CD4-positive, alpha-beta T cell (primary cell): ENCODE results near the gene STX12. TPM values are rescaled to one million over a fixed set of nuclear protein-coding genes. Genes with fewer than 3 reads are reported as not detected.
A peak's percentile ranks its signal among the peaks of the same experiment; 100 is the strongest.

Source experiments
- ATAC-seq: fragments of 200-7000 bp; cut with Tn5 transposase; one replicate; pipeline ENCODE4 v1.10.0; 2022; ENCODE audit warnings: mild to moderate bottlenecking; ENCODE audit not compliant: poor library complexity
- CTCF ChIA-PET: fragments of 350-600 bp; sonication (Branson Sonifier 250); formaldehyde crosslinking; loops from one replicate; lab custom pipeline; 2021; ENCODE audit warnings: antibody characterized with exemption, inconsistent platforms; lab: Charles Lee
- POLR2A ChIA-PET: fragments of 350-600 bp; sonication (Branson Sonifier 250); formaldehyde crosslinking; loops from one replicate; lab custom pipeline; 2021; ENCODE audit warnings: antibody characterized with exemption, inconsistent platforms; lab: Charles Lee
- DNase-seq, 14 experiments: peaks; one replicate each; pipeline ENCODE4 v3.0.0-alpha.2; 2013 to 2020; ENCODE audit warnings: mixed read lengths in 2 of 14
- H3K27ac ChIP-seq, 2 donors: one replicate each; pipeline versions ENCODE4 v1.5.1 to v1.7.0; 2013; ENCODE audit warnings: low read length in 2 of 2, low read depth in 1 of 2, mild to moderate bottlenecking in 1 of 2
- H3K27me3 ChIP-seq, 2 experiments: 1 replicate in 1 of 2; 2 replicates in 1 of 2; pipeline versions ENCODE4 v1.6.1 to v1.7.0; 2013; ENCODE audit warnings: low read length in 2 of 2, control low read depth in 1 of 2, mild to moderate bottlenecking in 1 of 2, moderate library complexity in 1 of 2; ENCODE audit not compliant: insufficient read depth in 2 of 2, control insufficient read depth in 1 of 2
- H3K36me3 ChIP-seq: one replicate; pipeline ENCODE4 v1.6.1; 2013; ENCODE audit warnings: low read length, control low read depth; ENCODE audit not compliant: insufficient read depth
- H3K4me1 ChIP-seq: one replicate; pipeline ENCODE4 v1.6.1; 2013; ENCODE audit warnings: low read length, control low read depth; ENCODE audit not compliant: insufficient read depth
- H3K4me3 ChIP-seq: one replicate; pipeline ENCODE4 v1.5.1; 2013; ENCODE audit warnings: mild to moderate bottlenecking, low read length, moderate library complexity
- H3K9me3 ChIP-seq, 2 experiments: 1 replicate in 1 of 2; 2 replicates in 1 of 2; pipeline versions ENCODE4 v1.6.1 to v1.7.0; 2013; ENCODE audit warnings: low read length in 2 of 2, mild to moderate bottlenecking in 2 of 2, control low read depth in 1 of 2, moderate library complexity in 1 of 2; ENCODE audit not compliant: control insufficient read depth in 1 of 2, insufficient read depth in 1 of 2
- H3K27ac Mint-ChIP-seq: one replicate; pipeline ENCODE4 v1.8.0; 2020; ENCODE audit warnings: mixed read lengths
- H3K27me3 Mint-ChIP-seq: one replicate; pipeline ENCODE4 v1.8.0; 2021; ENCODE audit warnings: mixed read lengths
- H3K36me3 Mint-ChIP-seq: one replicate; pipeline ENCODE4 v1.8.0; 2021; ENCODE audit warnings: low read depth, mixed read lengths
- H3K4me1 Mint-ChIP-seq: one replicate; pipeline ENCODE4 v1.8.0; 2021; ENCODE audit warnings: low read depth, mixed read lengths
- H3K4me3 Mint-ChIP-seq: one replicate; pipeline ENCODE4 v1.8.0; 2020; ENCODE audit warnings: mild to moderate bottlenecking, mixed read lengths
- H3K9me3 Mint-ChIP-seq: one replicate; pipeline ENCODE4 v1.8.0; 2020; ENCODE audit warnings: mixed read lengths
- intact Hi-C, 2 experiments: fragments of 100-400 bp; cut with DNase I in 1 of 2; cut with micrococcal nuclease in 1 of 2; formaldehyde crosslinking; loops; one replicate each; pipeline versions ENCODE4 v1.15.1 to v1.9.0; 2023 to 2025; cut with DNase I, micrococcal nuclease
- total RNA-seq, 174 experiments: library from RNA in 2 of 174; stranded (reverse) in 2 of 174; gene quantifications; one replicate each; pipeline ENCODE4 v1.2.3 and lab custom pipeline; 2021 to 2026
- TF ChIP-seq, protein P1 (sequence below): fragments of 200-600 bp; IDR thresholded peaks from one replicate; pipeline ENCODE4 v1.8.0; 2022; ENCODE audit warnings: antibody characterized with exemption, mild to moderate bottlenecking

Gene STX12
- total RNA-seq, 2 experiments from 2014 or later, result 20.3 to 22.7 TPM

GRCh38 chr1:27858072-27858948 is 85.3 kb downstream of the STX12 start:
- Histone ChIP-seq H3K9me3 (no peaks in the 10 kb centered on the region), H3K4me1 (peaks cover 25% of the 10 kb centered on the region), H3K27ac (no peak overlapping the region), H3K4me3 (no peak overlapping the region), H3K36me3 (no peaks in the 10 kb centered on the region), H3K27me3 (no peaks in the 10 kb centered on the region)
- no peak overlapping the region for H3K27ac Mint-ChIP-seq
- TF ChIP-seq, protein P1, sequence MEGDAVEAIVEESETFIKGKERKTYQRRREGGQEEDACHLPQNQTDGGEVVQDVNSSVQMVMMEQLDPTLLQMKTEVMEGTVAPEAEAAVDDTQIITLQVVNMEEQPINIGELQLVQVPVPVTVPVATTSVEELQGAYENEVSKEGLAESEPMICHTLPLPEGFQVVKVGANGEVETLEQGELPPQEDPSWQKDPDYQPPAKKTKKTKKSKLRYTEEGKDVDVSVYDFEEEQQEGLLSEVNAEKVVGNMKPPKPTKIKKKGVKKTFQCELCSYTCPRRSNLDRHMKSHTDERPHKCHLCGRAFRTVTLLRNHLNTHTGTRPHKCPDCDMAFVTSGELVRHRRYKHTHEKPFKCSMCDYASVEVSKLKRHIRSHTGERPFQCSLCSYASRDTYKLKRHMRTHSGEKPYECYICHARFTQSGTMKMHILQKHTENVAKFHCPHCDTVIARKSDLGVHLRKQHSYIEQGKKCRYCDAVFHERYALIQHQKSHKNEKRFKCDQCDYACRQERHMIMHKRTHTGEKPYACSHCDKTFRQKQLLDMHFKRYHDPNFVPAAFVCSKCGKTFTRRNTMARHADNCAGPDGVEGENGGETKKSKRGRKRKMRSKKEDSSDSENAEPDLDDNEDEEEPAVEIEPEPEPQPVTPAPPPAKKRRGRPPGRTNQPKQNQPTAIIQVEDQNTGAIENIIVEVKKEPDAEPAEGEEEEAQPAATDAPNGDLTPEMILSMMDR, result peak; percentile 97
- intact Hi-C loops, result loop anchor here (1.0 to 2.0 kb wide), 3 partner anchors 120 to 350 kb away; no protein-coding TSS in a partner anchor
- peaks cover 12% of the 10 kb centered on the region for H3K4me1 Mint-ChIP-seq
- CTCF ChIA-PET, result interaction anchor here (0.5 to 2.1 kb wide), 30 partner anchors 10 to 513 kb away, joined by 3 to 29 read pairs (median 4); partner anchors contain the start of genes PPP1R8 and XKR8
- H3K9me3 Mint-ChIP-seq, result no peaks in the 10 kb centered on the region
- H3K27me3 Mint-ChIP-seq, result no peaks in the 10 kb centered on the region
- DNase-seq (peak; percentile 73 to 91 (median 85)), ATAC-seq (peak; percentile 100)
- POLR2A ChIA-PET, result interaction anchor here (0.6 to 1.5 kb wide), 4 partner anchors 114 to 350 kb away, joined by 3 to 5 read pairs (median 4); no protein-coding TSS in a partner anchor
- H3K36me3 Mint-ChIP-seq, result no peaks in the 10 kb centered on the region
- no peak overlapping the region for H3K4me3 Mint-ChIP-seq

- H3K27me3 Mint-ChIP-seq, result no peaks in the 10 kb centered on the region
- H3K4me3 Mint-ChIP-seq, result no peak overlapping the region
- no peak overlapping the region for H3K27ac Mint-ChIP-seq
- Histone ChIP-seq H3K4me1 (peaks cover 33% of the 10 kb centered on the region), H3K36me3 (no peaks in the 10 kb centered on the region), H3K9me3 (no peaks in the 10 kb centered on the region), H3K4me3 (no peak overlapping the region), H3K27ac (no peak overlapping the region), H3K27me3 (no peaks in the 10 kb centered on the region)
- no peaks in the 10 kb centered on the region for H3K9me3 Mint-ChIP-seq
- intact Hi-C loops, result loop anchor here (1.0 to 2.0 kb wide), 3 partner anchors 120 to 350 kb away; no protein-coding TSS in a partner anchor
- ATAC-seq (no peak), DNase-seq (no peak)
- H3K4me1 Mint-ChIP-seq, result peaks cover 19% of the 10 kb centered on the region
- no peaks in the 10 kb centered on the region for H3K36me3 Mint-ChIP-seq
- TF ChIP-seq, protein P1, result no peak
- ChIA-PET CTCF (interaction anchor here (0.5 to 2.1 kb wide), 4 partner anchors 33 to 349 kb away, joined by 3 to 29 read pairs (median 8); no protein-coding TSS in a partner anchor), POLR2A (no interaction called here)
These were observed 86.0 kb downstream of the STX12 start for GRCh38 chr1:27858949-27859576.

GRCh38 chr1:27861436-27861835 is 88.4 kb downstream of the STX12 start:
- peaks cover 22% of the 10 kb centered on the region for H3K4me1 Mint-ChIP-seq
- no peak overlapping the region for H3K4me3 ChIP-seq
- H3K27ac Mint-ChIP-seq, result no peak overlapping the region
- H3K36me3 Mint-ChIP-seq, result no peaks in the 10 kb centered on the region
- no peak overlapping the region for H3K27ac ChIP-seq
- TF ChIP-seq, protein P1, result no peak
- H3K4me1 ChIP-seq, result peaks cover 48% of the 10 kb centered on the region
- CTCF ChIA-PET, result interaction anchor here (0.6 kb wide), 1 partner anchor 140 kb away, joined by 3 read pairs; no protein-coding TSS in a partner anchor
- intact Hi-C loops, result loop anchor here in 1 of 2 experiments (5.0 kb wide), 1 partner anchor 101 kb away; no protein-coding TSS in a partner anchor
- H3K9me3 ChIP-seq, result no peaks in the 10 kb centered on the region
- no peaks in the 10 kb centered on the region for H3K9me3 Mint-ChIP-seq
- no peak for DNase-seq
- ATAC-seq, result no peak
- POLR2A ChIA-PET, result no interaction called here
- no peaks in the 10 kb centered on the region for H3K36me3 ChIP-seq
- H3K27me3 ChIP-seq, result no peaks in the 10 kb centered on the region
- H3K4me3 Mint-ChIP-seq, result no peak overlapping the region
- no peaks in the 10 kb centered on the region for H3K27me3 Mint-ChIP-seq
